ENCODE data around the gene DMPK.
"Not testable (repeated sequence)": the region's sequence is repeated elsewhere in the genome, so short reads cannot be mapped to it uniquely, and the experiment has no call there.

The DMPK gene

GRCh38 chr19:45804140-45804958 lies 22.1 kb upstream of the DMPK start:
- TF ChIP-seq CTCF (IDR thresholded peaks at IDR 0.05; ENCODE audit: insufficient read depth, missing control alignments) = no peak
- no peak for DNase-seq (ENCODE audit: insufficient read length, low spot score)
- no peak for FAIRE-seq

GRCh38 chr19:45801603-45802175 lies 19.4 kb upstream of the DMPK start:
- DNase-seq (ENCODE audit: insufficient read length, low spot score) (no peak), FAIRE-seq (no peak)
- no peak for TF ChIP-seq CTCF (IDR thresholded peaks at IDR 0.05; ENCODE audit: insufficient read depth, missing control alignments)

- FAIRE-seq (no peak), DNase-seq (ENCODE audit: insufficient read length, low spot score) (no peak)
- TF ChIP-seq CTCF (IDR thresholded peaks at IDR 0.05; ENCODE audit: insufficient read depth, missing control alignments) = no peak
Observed at GRCh38 chr19:45800070-45800553, 17.8 kb upstream of the DMPK start.

GRCh38 chr19:45799541-45799940 lies 17.3 kb upstream of the DMPK start:
- DNase-seq (ENCODE audit: insufficient read length, low spot score); FAIRE-seq: not testable (repeated sequence)

- FAIRE-seq = peak; percentile 89
- TF ChIP-seq CTCF (IDR thresholded peaks at IDR 0.05; ENCODE audit: insufficient read depth, missing control alignments) = peak; percentile 72
- peak; percentile 70 for DNase-seq (ENCODE audit: insufficient read length, low spot score)
Observed at GRCh38 chr19:45798995-45799517, 16.8 kb upstream of the DMPK start.

- DNase-seq (ENCODE audit: insufficient read length, low spot score) (no peak), FAIRE-seq (no peak)
- TF ChIP-seq CTCF (IDR thresholded peaks at IDR 0.05; ENCODE audit: insufficient read depth, missing control alignments) = no peak
Observed at GRCh38 chr19:45794627-45795026, 12.3 kb upstream of the DMPK start.

- DNase-seq (ENCODE audit: insufficient read length, low spot score) (no peak), FAIRE-seq (no peak)
- TF ChIP-seq CTCF (IDR thresholded peaks at IDR 0.05; ENCODE audit: insufficient read depth, missing control alignments) = no peak
Observed at GRCh38 chr19:45793876-45794275, 11.6 kb upstream of the DMPK start.

Measured in D721Med (cell line).